HEK293 (cell line): ENCODE measurements around the gene LGALS13.

Source experiments
- CTCF ChIP-seq: fragments of 450-650 bp; formaldehyde crosslinking; IDR thresholded peaks from 2 replicates; pipeline ENCODE4 v1.5.1; 2016; ENCODE audit warnings: missing biosample characterization, missing genetic modification characterization
- INSM2 ChIP-seq: fragments of 450-650 bp; formaldehyde crosslinking; IDR thresholded peaks from 2 replicates; pipeline ENCODE4 v1.5.1; 2016; ENCODE audit warnings: missing biosample characterization, missing genetic modification characterization
- ZNF16 ChIP-seq: fragments of 450-650 bp; formaldehyde crosslinking; IDR thresholded peaks from 2 replicates; pipeline ENCODE4 v1.5.1; 2016; ENCODE audit warnings: low read depth, missing biosample characterization, missing genetic modification characterization
- ZNF174 ChIP-seq: fragments of 450-650 bp; formaldehyde crosslinking; IDR thresholded peaks from 2 replicates; pipeline ENCODE4 v1.5.0; 2017; ENCODE audit warnings: missing biosample characterization, mild to moderate bottlenecking, missing genetic modification characterization
- ZNF558 ChIP-seq: fragments of 450-650 bp; formaldehyde crosslinking; IDR thresholded peaks from 2 replicates; pipeline ENCODE4 v1.5.1; 2016; ENCODE audit warnings: missing biosample characterization, missing genetic modification characterization
- ZNF792 ChIP-seq: fragments of 450-650 bp; formaldehyde crosslinking; IDR thresholded peaks from 2 replicates; pipeline ENCODE4 v1.5.1; 2016; ENCODE audit warnings: missing biosample characterization, missing genetic modification characterization
- TF ChIP-seq, protein P1 (sequence below): fragments of 450-650 bp; formaldehyde crosslinking; optimal IDR thresholded peaks from 2 replicates; pipeline ENCODE3; 2016; ENCODE audit warnings: missing biosample characterization, mild to moderate bottlenecking, missing genetic modification characterization
- TF ChIP-seq, protein P2 (sequence below): fragments of 450-650 bp; formaldehyde crosslinking; IDR thresholded peaks from 2 replicates; pipeline ENCODE4 v1.5.1; 2016; ENCODE audit warnings: missing biosample characterization, missing genetic modification characterization

- TF ChIP-seq CTCF = no peak
- no peak for TF ChIP-seq ZNF792 (tag by site-specific recombination)
- TF ChIP-seq, protein P1, sequence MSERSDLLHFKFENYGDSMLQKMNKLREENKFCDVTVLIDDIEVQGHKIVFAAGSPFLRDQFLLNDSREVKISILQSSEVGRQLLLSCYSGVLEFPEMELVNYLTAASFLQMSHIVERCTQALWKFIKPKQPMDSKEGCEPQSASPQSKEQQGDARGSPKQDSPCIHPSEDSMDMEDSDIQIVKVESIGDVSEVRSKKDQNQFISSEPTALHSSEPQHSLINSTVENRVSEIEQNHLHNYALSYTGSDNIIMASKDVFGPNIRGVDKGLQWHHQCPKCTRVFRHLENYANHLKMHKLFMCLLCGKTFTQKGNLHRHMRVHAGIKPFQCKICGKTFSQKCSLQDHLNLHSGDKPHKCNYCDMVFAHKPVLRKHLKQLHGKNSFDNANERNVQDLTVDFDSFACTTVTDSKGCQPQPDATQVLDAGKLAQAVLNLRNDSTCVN (tag by site-specific recombination) = no peak
- TF ChIP-seq, protein P2, sequence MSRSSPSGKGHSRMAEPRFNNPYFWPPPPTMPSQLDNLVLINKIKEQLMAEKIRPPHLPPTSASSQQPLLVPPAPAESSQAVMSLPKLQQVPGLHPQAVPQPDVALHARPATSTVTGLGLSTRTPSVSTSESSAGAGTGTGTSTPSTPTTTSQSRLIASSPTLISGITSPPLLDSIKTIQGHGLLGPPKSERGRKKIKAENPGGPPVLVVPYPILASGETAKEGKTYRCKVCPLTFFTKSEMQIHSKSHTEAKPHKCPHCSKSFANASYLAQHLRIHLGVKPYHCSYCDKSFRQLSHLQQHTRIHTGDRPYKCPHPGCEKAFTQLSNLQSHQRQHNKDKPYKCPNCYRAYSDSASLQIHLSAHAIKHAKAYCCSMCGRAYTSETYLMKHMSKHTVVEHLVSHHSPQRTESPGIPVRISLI (tag by site-specific recombination) = no peak
- no peak for TF ChIP-seq ZNF16 (tag by site-specific recombination)
- no peak for TF ChIP-seq ZNF174 (tag by site-specific recombination)
- TF ChIP-seq ZNF558 (tag by site-specific recombination) = no peak
- TF ChIP-seq INSM2 (tag by site-specific recombination) = no peak
Measured at GRCh38 chr19:39592381-39592780, 9.9 kb upstream of the LGALS13 start.
